Hepatocyte (in vitro differentiated cells): ENCODE data around the gene AVPR2. TPM values are rescaled to one million over a fixed set of nuclear protein-coding genes. Genes with fewer than 3 reads are reported as not detected.

ENCODE experiments used
- DNase-seq: peaks from one replicate; pipeline ENCODE4 v3.0.0-alpha.2; 2016; ENCODE audit warnings: low spot score
- H2AFZ ChIP-seq: fragments of 200-600 bp; sonication (generic); 2 replicates; pipeline ENCODE4 v1.6.0; 2016; ENCODE audit warnings: antibody characterized with exemption, mild to moderate bottlenecking
- H3K27ac ChIP-seq: fragments of 200-600 bp; sonication (generic); 2 replicates; pipeline ENCODE4 v1.5.1; 2016; ENCODE audit warnings: mild to moderate bottlenecking
- H3K27me3 ChIP-seq: fragments of 200-600 bp; sonication (generic); 2 replicates; pipeline ENCODE4 v1.6.1; 2016
- H3K36me3 ChIP-seq: fragments of 200-600 bp; sonication (generic); replicated peaks from 2 replicates; pipeline ENCODE4 v1.5.1; 2016; ENCODE audit warnings: low read depth; ENCODE audit not compliant: insufficient read depth
- H3K4me1 ChIP-seq: fragments of 200-600 bp; sonication (generic); 2 replicates; pipeline ENCODE4 v1.5.1; 2016; ENCODE audit warnings: mild to moderate bottlenecking, moderate library complexity; ENCODE audit not compliant: insufficient read depth
- H3K4me2 ChIP-seq: fragments of 200-600 bp; sonication (generic); 2 replicates; pipeline ENCODE4 v1.6.0; 2016
- H3K4me3 ChIP-seq: fragments of 200-600 bp; sonication (generic); 2 replicates; pipeline ENCODE4 v1.5.1; 2016; ENCODE audit warnings: mild to moderate bottlenecking
- H3K79me2 ChIP-seq: fragments of 200-600 bp; sonication (generic); 2 replicates; pipeline ENCODE4 v1.6.0; 2017; ENCODE audit warnings: mild to moderate bottlenecking
- H3K9me2 ChIP-seq: fragments of 200-600 bp; sonication (generic); replicated peaks from 2 replicates; pipeline ENCODE4 v1.6.0; 2017; ENCODE audit warnings: mild to moderate bottlenecking; ENCODE audit not compliant: insufficient read depth
- H3K9me3 ChIP-seq: fragments of 200-600 bp; sonication (generic); 2 replicates; pipeline ENCODE4 v1.5.1; 2016; ENCODE audit warnings: low read depth, mild to moderate bottlenecking
- H4K20me1 ChIP-seq: fragments of 200-600 bp; sonication (generic); 2 replicates; pipeline ENCODE4 v1.6.0; 2016; ENCODE audit warnings: mild to moderate bottlenecking; ENCODE audit not compliant: insufficient read depth, poor library complexity, severe bottlenecking
- EZH2 ChIP-seq: fragments of 200-600 bp; sonication (generic); IDR thresholded peaks from 2 replicates; pipeline ENCODE4 v1.6.1; 2016; ENCODE audit warnings: antibody characterized with exemption, mild to moderate bottlenecking, borderline replicate concordance
- EZH2phosphoT487 ChIP-seq: fragments of 200-600 bp; sonication (generic); IDR thresholded peaks from one replicate; pipeline ENCODE4 v1.6.1; 2018; ENCODE audit warnings: antibody characterized with exemption, mild to moderate bottlenecking, low read depth, moderate library complexity; ENCODE audit not compliant: unreplicated experiment, severe bottlenecking
- WGBS: methylation state at CpG from one replicate; pipeline ENCODE4 v1.1.6; 2016; ENCODE audit warnings: low lambda C conversion rate; ENCODE audit errors: missing lambda C conversion rate; 5-methylcytosine and 5-hydroxymethylcytosine counted together
- polyA plus RNA-seq: library from polyadenylated mRNA; unstranded; fragments of >200 nt; fragmentation: Nextera tagmentation; extraction: Ambion mirVana; gene quantifications from 2 replicates; pipeline ENCODE4 v1.2.1, GENCODE V29; 2016
- total RNA-seq: library from RNA; depleted of rRNA; stranded (reverse); fragments of >200 nt; gene quantifications from 2 replicates; pipeline ENCODE4 v1.2.3, GENCODE V29; 2014
- TF ChIP-seq, protein P1 (sequence below): fragments of 200-600 bp; sonication (generic); IDR thresholded peaks from 2 replicates; pipeline ENCODE4 v1.5.1; 2016; ENCODE audit warnings: antibody characterized with exemption, mild to moderate bottlenecking; ENCODE audit not compliant: poor library complexity

The AVPR2 gene
- total and polyA plus RNA-seq, 2 experiments from 2014 or later: not detected

DNA sequence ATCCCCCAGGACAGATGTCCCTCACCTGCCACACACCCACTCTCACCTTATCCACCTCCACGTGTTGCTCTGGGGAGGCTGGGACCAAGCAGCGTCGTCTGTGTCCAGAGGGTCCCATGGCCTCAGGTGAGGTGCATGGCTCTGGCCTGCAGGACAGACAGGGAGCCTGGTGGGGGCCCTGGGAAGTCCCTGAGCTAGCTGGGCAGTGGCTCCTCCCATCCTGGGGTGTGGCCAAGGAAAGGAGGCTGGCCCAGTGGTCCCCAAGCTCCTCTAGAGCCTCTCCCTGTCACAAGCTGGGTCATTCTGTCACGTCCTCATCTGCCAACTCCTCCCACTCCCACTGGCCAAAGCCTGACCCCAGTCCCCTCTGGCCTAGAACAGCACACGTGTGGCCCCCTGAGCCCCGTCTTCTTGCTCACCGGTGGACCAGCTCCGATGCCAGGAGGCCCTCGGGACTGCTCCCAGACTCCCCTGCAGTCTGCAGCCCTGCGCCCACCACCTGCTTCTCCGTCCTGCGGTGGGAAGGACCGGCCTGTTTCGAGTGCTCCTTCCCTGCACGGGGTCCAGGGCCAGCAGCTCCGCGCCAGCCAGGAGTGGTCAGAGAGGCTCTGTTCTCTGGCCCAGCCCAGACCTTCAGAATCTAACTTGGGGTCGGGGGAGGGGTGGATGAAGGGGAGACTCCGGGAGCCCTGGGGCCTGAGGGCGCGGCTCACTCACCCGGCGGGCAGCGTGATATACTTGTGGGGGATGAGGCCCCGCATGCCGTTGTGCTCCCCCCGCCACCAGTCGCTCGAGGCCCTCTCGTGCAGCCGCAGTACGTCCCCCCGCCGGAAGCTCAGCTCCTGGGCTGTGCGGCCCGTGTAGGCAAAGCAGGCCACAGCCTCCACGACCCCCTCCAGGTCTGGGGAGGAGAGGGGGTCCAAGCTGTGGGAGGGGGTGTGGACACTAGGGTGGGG, 4.8 kb downstream of the AVPR2 start:
- no peak for TF ChIP-seq EZH2phosphoT487
- TF ChIP-seq EZH2: no peak
- TF ChIP-seq, protein P1, sequence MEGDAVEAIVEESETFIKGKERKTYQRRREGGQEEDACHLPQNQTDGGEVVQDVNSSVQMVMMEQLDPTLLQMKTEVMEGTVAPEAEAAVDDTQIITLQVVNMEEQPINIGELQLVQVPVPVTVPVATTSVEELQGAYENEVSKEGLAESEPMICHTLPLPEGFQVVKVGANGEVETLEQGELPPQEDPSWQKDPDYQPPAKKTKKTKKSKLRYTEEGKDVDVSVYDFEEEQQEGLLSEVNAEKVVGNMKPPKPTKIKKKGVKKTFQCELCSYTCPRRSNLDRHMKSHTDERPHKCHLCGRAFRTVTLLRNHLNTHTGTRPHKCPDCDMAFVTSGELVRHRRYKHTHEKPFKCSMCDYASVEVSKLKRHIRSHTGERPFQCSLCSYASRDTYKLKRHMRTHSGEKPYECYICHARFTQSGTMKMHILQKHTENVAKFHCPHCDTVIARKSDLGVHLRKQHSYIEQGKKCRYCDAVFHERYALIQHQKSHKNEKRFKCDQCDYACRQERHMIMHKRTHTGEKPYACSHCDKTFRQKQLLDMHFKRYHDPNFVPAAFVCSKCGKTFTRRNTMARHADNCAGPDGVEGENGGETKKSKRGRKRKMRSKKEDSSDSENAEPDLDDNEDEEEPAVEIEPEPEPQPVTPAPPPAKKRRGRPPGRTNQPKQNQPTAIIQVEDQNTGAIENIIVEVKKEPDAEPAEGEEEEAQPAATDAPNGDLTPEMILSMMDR: no peak
- 82% methylated on average over 24 of the region's 37 CpGs for WGBS
- no peak for DNase-seq

DNA sequence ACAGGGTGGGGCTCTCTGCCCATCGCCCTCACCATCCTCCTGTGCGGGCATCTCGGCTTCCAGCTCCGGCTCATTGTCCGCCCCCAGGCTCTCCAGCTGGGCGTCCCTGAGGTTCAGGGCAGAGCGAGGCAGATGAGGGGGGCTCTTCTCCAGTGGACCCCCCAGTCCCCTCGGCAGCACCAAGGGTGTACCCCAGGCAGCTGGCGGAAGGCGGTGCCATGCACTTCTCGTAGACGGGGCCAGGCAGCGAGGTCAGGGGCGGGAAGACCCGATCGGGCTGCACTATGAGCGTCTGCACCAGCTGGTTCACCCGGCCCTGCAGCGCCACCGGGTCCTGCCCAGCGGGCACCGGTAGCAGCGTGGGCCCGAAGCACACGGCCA, 5.5 kb downstream of the AVPR2 start:
- Histone ChIP-seq H3K27me3 (no peaks in the 10 kb centered on the region), H3K4me2 (no peak overlapping the region), H3K4me1 (no peaks in the 10 kb centered on the region), H3K36me3 (no peaks in the 10 kb centered on the region), H4K20me1 (no peaks in the 10 kb centered on the region), H3K9me3 (no peaks in the 10 kb centered on the region), H2AFZ (no peak overlapping the region), H3K9me2 (no peaks in the 10 kb centered on the region), H3K4me3 (no peak overlapping the region), H3K79me2 (no peaks in the 10 kb centered on the region), H3K27ac (no peak overlapping the region)
- DNase-seq: no peak
- TF ChIP-seq EZH2phosphoT487 (no peak), EZH2 (no peak)
- TF ChIP-seq, protein P1: no peak
- WGBS: 92% methylated on average over 21 of the region's 25 CpGs

More for the DNA sequence above, 4.8 kb downstream of the AVPR2 start:
- H3K9me2 ChIP-seq: no peaks in the 10 kb centered on the region
- H3K4me2 ChIP-seq: no peak overlapping the region
- no peak overlapping the region for H3K4me3 ChIP-seq
- H2AFZ ChIP-seq: no peak overlapping the region
- H3K36me3 ChIP-seq: no peaks in the 10 kb centered on the region
- H3K27ac ChIP-seq: no peak overlapping the region
- H3K9me3 ChIP-seq: no peaks in the 10 kb centered on the region
- no peaks in the 10 kb centered on the region for H3K27me3 ChIP-seq
- H3K4me1 ChIP-seq: no peaks in the 10 kb centered on the region
- no peaks in the 10 kb centered on the region for H3K79me2 ChIP-seq
- H4K20me1 ChIP-seq: no peaks in the 10 kb centered on the region

DNA sequence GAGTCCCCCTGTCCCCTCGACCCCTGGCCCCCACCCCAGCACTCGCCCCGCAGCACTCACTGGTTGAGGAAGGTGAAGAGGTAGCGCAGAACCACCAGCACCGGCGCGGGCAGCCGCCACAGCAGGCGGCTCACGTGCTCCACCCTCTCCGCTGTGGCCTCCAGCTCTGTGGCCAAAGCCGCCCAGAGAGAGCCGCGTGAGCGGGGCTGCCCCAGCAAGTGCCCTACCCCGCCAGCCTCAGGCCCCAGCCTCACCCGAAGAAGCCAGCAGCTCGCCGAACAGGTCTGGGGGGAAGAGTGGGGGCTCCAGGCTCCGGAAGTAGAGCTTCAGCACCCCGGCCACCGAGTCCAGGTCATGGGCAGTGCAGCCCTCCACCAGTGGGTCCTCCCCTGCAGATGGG, 6.0 kb downstream of the AVPR2 start:
- DNase-seq: no peak
- Histone ChIP-seq H3K4me2 (no peak overlapping the region), H2AFZ (no peak overlapping the region), H3K27ac (no peak overlapping the region), H3K4me1 (no peaks in the 10 kb centered on the region), H3K79me2 (no peaks in the 10 kb centered on the region), H3K4me3 (no peak overlapping the region), H3K9me3 (no peaks in the 10 kb centered on the region), H3K27me3 (no peaks in the 10 kb centered on the region), H4K20me1 (no peaks in the 10 kb centered on the region), H3K9me2 (no peaks in the 10 kb centered on the region), H3K36me3 (no peaks in the 10 kb centered on the region)
- TF ChIP-seq, protein P1: no peak
- TF ChIP-seq EZH2 (no peak), EZH2phosphoT487 (no peak)
- 92% methylated on average over 21 of the region's 22 CpGs for WGBS
